DMS153 treated with DMSO at 0.1 percent for 48 hours (cell line): ENCODE measurements around the gene CDK11A.

Source experiments
- DNase-seq: peaks from one replicate; lab custom pipeline; 2025; ENCODE audit not compliant: unreplicated experiment; lab: John Stamatoyannopoulos, UW

Gene CDK11A

GRCh38 chr1:1724035-1724864 lies at the start of gene CDK11A:
Gene CDK11A, minus strand, starts transcription at chr1:1724357. Its CDS starts 1,539 bp downstream, at chr1:1722818.
- DNase-seq: peak; percentile 99

- DNase-seq: no peak
Measured at GRCh38 chr1:1773874-1774273, 49.7 kb upstream of the CDK11A start.

- no peak for DNase-seq
Measured at GRCh38 chr1:1771096-1771495, 46.9 kb upstream of the CDK11A start.

- DNase-seq: no peak
Measured at GRCh38 chr1:1770102-1770501, 45.9 kb upstream of the CDK11A start.

- no peak for DNase-seq
Measured at GRCh38 chr1:1768249-1768992, 44.3 kb upstream of the CDK11A start.

GRCh38 chr1:1764876-1765470 lies 40.8 kb upstream of the CDK11A start:
- no peak for DNase-seq

GRCh38 chr1:1763657-1764621 lies 39.8 kb upstream of the CDK11A start:
- DNase-seq: no peak

GRCh38 chr1:1761504-1762376 lies 37.6 kb upstream of the CDK11A start:
- no peak for DNase-seq

GRCh38 chr1:1760715-1761114 lies 36.6 kb upstream of the CDK11A start:
- DNase-seq: no peak

GRCh38 chr1:1760345-1760650 lies 36.1 kb upstream of the CDK11A start:
- no peak for DNase-seq

- DNase-seq: peak; percentile 79
Measured at GRCh38 chr1:1759456-1760344, 35.5 kb upstream of the CDK11A start.

GRCh38 chr1:1758692-1759455 lies 34.7 kb upstream of the CDK11A start:
- DNase-seq: peak; percentile 83

- no peak for DNase-seq
Measured at GRCh38 chr1:1758059-1758621, 34.0 kb upstream of the CDK11A start.

- no peak for DNase-seq
Measured at GRCh38 chr1:1757422-1758058, 33.4 kb upstream of the CDK11A start.

- DNase-seq: no peak
Measured at GRCh38 chr1:1756661-1757421, 32.7 kb upstream of the CDK11A start.

- DNase-seq: no peak
Measured at GRCh38 chr1:1755852-1756251, 31.7 kb upstream of the CDK11A start.

- DNase-seq: no peak
Measured at GRCh38 chr1:1755426-1755825, 31.3 kb upstream of the CDK11A start.
